Liver (tissue), 9 donors: ENCODE measurements around the gene MICALL1. TPM values are rescaled to one million over a fixed set of nuclear protein-coding genes. Genes with fewer than 3 reads are reported as not detected.
A peak's percentile ranks its signal among the peaks of the same experiment; 100 is the strongest.

ENCODE experiments used
- DNase-seq: peaks from one replicate; pipeline ENCODE4 v3.0.0-alpha.2; 2017; ENCODE audit warnings: low spot score
- H3K27ac ChIP-seq, 2 donors: one replicate each; pipeline ENCODE4 v1.7.0; 2013; ENCODE audit warnings: inconsistent platforms in 2 of 2, low read length in 2 of 2, control low read depth in 1 of 2, low read depth in 1 of 2, mild to moderate bottlenecking in 1 of 2
- H3K27me3 ChIP-seq, 4 donors: one replicate each; pipeline versions ENCODE4 v1.6.1 to v1.7.0; 2013; ENCODE audit warnings: low read length in 3 of 4, inconsistent platforms in 1 of 4, mild to moderate bottlenecking in 1 of 4, moderate library complexity in 1 of 4; ENCODE audit not compliant: control insufficient read depth in 4 of 4, insufficient read depth in 4 of 4
- H3K36me3 ChIP-seq, 4 donors: one replicate each; pipeline versions ENCODE4 v1.6.1 to v1.7.0; 2013; ENCODE audit warnings: low read length in 3 of 4, mild to moderate bottlenecking in 3 of 4, low read depth in 1 of 4, moderate library complexity in 1 of 4; ENCODE audit not compliant: control insufficient read depth in 4 of 4, insufficient read depth in 3 of 4
- H3K4me1 ChIP-seq, 4 donors: one replicate each; pipeline versions ENCODE4 v1.6.1 to v1.7.0; 2013; ENCODE audit warnings: low read length in 3 of 4, mild to moderate bottlenecking in 3 of 4, moderate library complexity in 1 of 4; ENCODE audit not compliant: control insufficient read depth in 4 of 4, insufficient read depth in 4 of 4
- H3K4me3 ChIP-seq, 3 donors: one replicate each; pipeline versions ENCODE4 v1.6.1 to v1.7.0; 2013; ENCODE audit warnings: low read length in 3 of 3, control low read depth in 1 of 3, low read depth in 1 of 3, mild to moderate bottlenecking in 1 of 3
- H3K9ac ChIP-seq, 2 donors: one replicate each; pipeline ENCODE4 v1.7.0; 2013; ENCODE audit warnings: low read length in 2 of 2, mild to moderate bottlenecking in 2 of 2, moderate library complexity in 2 of 2, control low read depth in 1 of 2, low read depth in 1 of 2
- H3K9me3 ChIP-seq, 4 donors: one replicate each; pipeline versions ENCODE4 v1.6.1 to v1.7.0; 2013; ENCODE audit warnings: low read length in 3 of 4; ENCODE audit not compliant: control insufficient read depth in 4 of 4
- ATF3 ChIP-seq: IDR thresholded peaks from 2 replicates; pipeline ENCODE4 v1.6.1; 2016; ENCODE audit warnings: antibody characterized with exemption
- CTCF ChIP-seq: fragments of 150-350 bp; IDR thresholded peaks from 2 replicates; pipeline ENCODE4 v1.5.1; 2017; ENCODE audit warnings: improper control_type of control experiment, low read depth, low read length; ENCODE audit not compliant: missing input control
- EGR1 ChIP-seq, 2 donors: IDR thresholded peaks; 2 replicates each; pipeline ENCODE4 v1.6.1; 2016 to 2018; ENCODE audit warnings: antibody characterized with exemption in 2 of 2, low read depth in 2 of 2
- FOXA1 ChIP-seq: IDR thresholded peaks from 2 replicates; pipeline ENCODE4 v1.6.1; 2016; ENCODE audit warnings: antibody characterized with exemption
- FOXA2 ChIP-seq: IDR thresholded peaks from 2 replicates; pipeline ENCODE4 v1.6.1; 2016; ENCODE audit warnings: antibody characterized with exemption
- GABPA ChIP-seq, 2 donors: IDR thresholded peaks in 1 of 2; conservative IDR thresholded peaks in 1 of 2; 2 replicates each; pipeline ENCODE4 v1.6.1; 2016; ENCODE audit warnings: antibody characterized with exemption in 2 of 2, mild to moderate bottlenecking in 1 of 2, moderate library complexity in 1 of 2
- HNF4A ChIP-seq, 2 donors: conservative IDR thresholded peaks; 2 replicates each; pipeline ENCODE4 v1.6.1; 2016; ENCODE audit warnings: antibody characterized with exemption in 2 of 2, mild to moderate bottlenecking in 2 of 2
- HNF4G ChIP-seq: IDR thresholded peaks from 2 replicates; pipeline ENCODE4 v1.6.1; 2016; ENCODE audit warnings: antibody characterized with exemption
- JUND ChIP-seq, 2 donors: IDR thresholded peaks; 2 replicates each; pipeline ENCODE4 v1.6.1; 2016; ENCODE audit warnings: antibody characterized with exemption in 2 of 2
- MAX ChIP-seq: IDR thresholded peaks from 2 replicates; pipeline ENCODE4 v1.6.1; 2016; ENCODE audit warnings: antibody characterized with exemption
- NR2F2 ChIP-seq: IDR thresholded peaks from 2 replicates; pipeline ENCODE4 v1.6.1; 2016; ENCODE audit warnings: antibody characterized with exemption
- RAD21 ChIP-seq, 2 donors: IDR thresholded peaks; 2 replicates each; pipeline ENCODE4 v1.6.1; 2016; ENCODE audit warnings: antibody characterized with exemption in 2 of 2, mild to moderate bottlenecking in 2 of 2
- REST ChIP-seq: IDR thresholded peaks from 2 replicates; pipeline ENCODE4 v1.6.1; 2016; ENCODE audit warnings: antibody characterized with exemption, mild to moderate bottlenecking
- RXRA ChIP-seq, 2 donors: IDR thresholded peaks; 2 replicates each; pipeline ENCODE4 v1.6.1; 2017 to 2018; ENCODE audit warnings: antibody characterized with exemption in 2 of 2, mild to moderate bottlenecking in 1 of 2
- SP1 ChIP-seq: IDR thresholded peaks from 2 replicates; pipeline ENCODE4 v1.6.1; 2018; ENCODE audit warnings: antibody characterized with exemption, mild to moderate bottlenecking
- TAF1 ChIP-seq: conservative IDR thresholded peaks from 2 replicates; pipeline ENCODE4 v1.6.1; 2016; ENCODE audit warnings: antibody characterized with exemption, mild to moderate bottlenecking
- YY1 ChIP-seq: IDR thresholded peaks from 2 replicates; pipeline ENCODE4 v1.6.1; 2016; ENCODE audit warnings: antibody characterized with exemption, mild to moderate bottlenecking
- ZBTB33 ChIP-seq: IDR thresholded peaks from 2 replicates; pipeline ENCODE4 v1.6.1; 2016; ENCODE audit warnings: antibody characterized with exemption
- WGBS: extraction: QIAGEN DNeasy Blood & Tissue Kit; methylation state at CpG from one replicate; pipeline ENCODE4 v1.1.7; 2013; 5-methylcytosine and 5-hydroxymethylcytosine counted together
- polyA plus RNA-seq, 2 donors: library from polyadenylated mRNA; stranded (reverse) in 1 of 2; unstranded in 1 of 2; fragments of 200-250 nt in 1 of 2; fragments of >200 nt in 1 of 2; fragmentation: Nextera tagmentation in 1 of 2; extraction: Ambion mirVana in 1 of 2; gene quantifications; one replicate each; pipeline versions ENCODE4 v1.2.1 to v1.2.3, GENCODE V29; 2013 to 2015
- total RNA-seq, 2 donors: library from RNA; depleted of rRNA; stranded (reverse); fragments of >200 nt; gene quantifications; one replicate each; pipeline ENCODE4 v1.2.3, GENCODE V29; 2014
- donor health status: healthy.
- donor health status: healthy.
- donor health status: healthy.
- donor health status: healthy.
- donor health status: healthy.

The MICALL1 gene
- total and polyA plus RNA-seq, 4 donors = 2.0 to 9.3 (median 4.1) TPM

- Histone ChIP-seq H3K4me3 (no peak overlapping the region), H3K36me3 (peaks cover 5 to 34% (median 13%) of the 10 kb centered on the region in 4 donors)
Measured at GRCh38 chr22:37926771-37927636, 20.9 kb downstream of the MICALL1 start.

GRCh38 chr22:37927637-37927936 is 21.5 kb downstream of the MICALL1 start:
- peak; percentile 29 for DNase-seq
- WGBS = 96% methylated on average over 5 of the region's 5 CpGs
- Histone ChIP-seq H3K27ac (no peak overlapping the region), H3K27me3 (no peaks in the 10 kb centered on the region), H3K9me3 (no peaks in the 10 kb centered on the region), H3K9ac (no peak overlapping the region), H3K4me3 (no peak overlapping the region), H3K4me1 (peaks cover 0 to 3% (median 0%) of the 10 kb centered on the region in 4 donors), H3K36me3 (peaks cover 5 to 39% (median 13%) of the 10 kb centered on the region in 4 donors)
- no peak for TF ChIP-seq JUND (IDR thresholded peaks at IDR 0.05)
- TF ChIP-seq CTCF = no peak
- no peak for TF ChIP-seq GABPA (IDR thresholded peaks at IDR 0.05 in 1 of 2, conservative IDR thresholded peaks at IDR 0.05 in 1 of 2)
- TF ChIP-seq MAX = no peak
- no peak for TF ChIP-seq SP1
- TF ChIP-seq FOXA1 = no peak
- TF ChIP-seq REST = no peak
- no peak for TF ChIP-seq YY1
- TF ChIP-seq ZBTB33 = no peak
- TF ChIP-seq EGR1 (IDR thresholded peaks at IDR 0.05; ENCODE audit: low read depth in 2 of 2) = no peak
- no peak for TF ChIP-seq RAD21 (IDR thresholded peaks at IDR 0.05)
- TF ChIP-seq TAF1 = no peak
- no peak for TF ChIP-seq HNF4G
- no peak for TF ChIP-seq HNF4A (conservative IDR thresholded peaks at IDR 0.05)
- TF ChIP-seq NR2F2 = no peak

More at GRCh38 chr22:37926771-37927636, 20.9 kb downstream of the MICALL1 start:
- H3K27me3 ChIP-seq = no peaks in the 10 kb centered on the region
- no peak overlapping the region for H3K27ac ChIP-seq
- no peaks in the 10 kb centered on the region for H3K9me3 ChIP-seq
- DNase-seq = peak; percentile 39
- H3K4me1 ChIP-seq = peaks cover 0 to 3% (median 0%) of the 10 kb centered on the region in 4 donors
- H3K9ac ChIP-seq = no peak overlapping the region
- TF ChIP-seq GABPA (IDR thresholded peaks at IDR 0.05 in 1 of 2, conservative IDR thresholded peaks at IDR 0.05 in 1 of 2) (no peak), RAD21 (IDR thresholded peaks at IDR 0.05) (no peak), FOXA2 (no peak), JUND (IDR thresholded peaks at IDR 0.05) (no peak), ATF3 (no peak), RXRA (IDR thresholded peaks at IDR 0.05) (no peak), HNF4A (conservative IDR thresholded peaks at IDR 0.05) (no peak), SP1 (no peak), HNF4G (no peak), YY1 (no peak), NR2F2 (no peak), EGR1 (IDR thresholded peaks at IDR 0.05; ENCODE audit: low read depth in 2 of 2) (no peak), CTCF (no peak)
- WGBS = 96% methylated on average over 32 of the region's 32 CpGs
